Chondrocyte (in vitro differentiated cells): ENCODE measurements around the gene PPFIBP1. TPM values are rescaled to one million over a fixed set of nuclear protein-coding genes. Genes with fewer than 3 reads are reported as not detected.
A peak's percentile ranks its signal among the peaks of the same experiment; 100 is the strongest.

Experiments used
- DNase-seq: peaks from one replicate; pipeline ENCODE4 v3.0.0; 2021; ENCODE audit warnings: mixed read lengths, low spot score
- H3K27ac Mint-ChIP-seq: one replicate; pipeline ENCODE4 v1.8.0; 2021; ENCODE audit warnings: mild to moderate bottlenecking, moderate library complexity, mixed read lengths; ENCODE audit not compliant: unreplicated experiment
- H3K27me3 Mint-ChIP-seq: 2 replicates; pipeline ENCODE4 v1.8.0; 2021; ENCODE audit warnings: low read depth, mixed read lengths
- H3K36me3 Mint-ChIP-seq: 2 replicates; pipeline ENCODE4 v1.8.0; 2021; ENCODE audit warnings: low read depth, mixed read lengths
- H3K4me1 Mint-ChIP-seq: 2 replicates; pipeline ENCODE4 v1.8.0; 2021; ENCODE audit warnings: low read depth, mild to moderate bottlenecking, mixed read lengths
- H3K4me3 Mint-ChIP-seq: one replicate; pipeline ENCODE4 v1.8.0; 2021; ENCODE audit warnings: mild to moderate bottlenecking, moderate library complexity, mixed read lengths; ENCODE audit not compliant: unreplicated experiment
- H3K9me3 Mint-ChIP-seq: 2 replicates; pipeline ENCODE4 v1.8.0; 2021; ENCODE audit warnings: low read depth, mixed read lengths
- total RNA-seq: library from RNA; stranded (reverse); gene quantifications from 3 replicates; pipeline ENCODE4 v1.2.1, GENCODE V29; 2021
- TF ChIP-seq, protein P1 (sequence below): fragments of 200-600 bp; sonication (generic); IDR thresholded peaks from 2 replicates; pipeline ENCODE4 v1.5.0; 2021; ENCODE audit warnings: antibody characterized with exemption, mild to moderate bottlenecking, moderate library complexity

Gene PPFIBP1
- total RNA-seq, 1 donor from 2014 or later, result 85.0 TPM

DNA sequence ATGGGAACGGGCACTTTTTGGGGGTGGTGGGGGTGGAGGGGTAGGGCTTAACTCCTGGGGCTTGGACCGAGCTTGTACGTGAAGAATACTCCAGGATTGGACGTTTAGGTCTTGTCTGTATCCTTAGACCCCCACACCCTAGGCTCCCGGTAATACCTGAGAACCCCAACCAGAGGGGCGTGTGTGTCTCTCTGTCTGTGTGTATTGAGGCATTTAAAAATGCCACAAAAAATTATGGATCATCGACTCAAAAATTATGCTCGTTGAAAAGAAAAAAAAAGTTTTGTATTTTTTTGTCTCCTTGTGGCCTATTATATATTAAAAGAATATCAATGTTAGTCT lies 459 bp downstream of the PPFIBP1 start:
- H3K9me3 Mint-ChIP-seq, result no peaks in the 10 kb centered on the region
- TF ChIP-seq, protein P1, sequence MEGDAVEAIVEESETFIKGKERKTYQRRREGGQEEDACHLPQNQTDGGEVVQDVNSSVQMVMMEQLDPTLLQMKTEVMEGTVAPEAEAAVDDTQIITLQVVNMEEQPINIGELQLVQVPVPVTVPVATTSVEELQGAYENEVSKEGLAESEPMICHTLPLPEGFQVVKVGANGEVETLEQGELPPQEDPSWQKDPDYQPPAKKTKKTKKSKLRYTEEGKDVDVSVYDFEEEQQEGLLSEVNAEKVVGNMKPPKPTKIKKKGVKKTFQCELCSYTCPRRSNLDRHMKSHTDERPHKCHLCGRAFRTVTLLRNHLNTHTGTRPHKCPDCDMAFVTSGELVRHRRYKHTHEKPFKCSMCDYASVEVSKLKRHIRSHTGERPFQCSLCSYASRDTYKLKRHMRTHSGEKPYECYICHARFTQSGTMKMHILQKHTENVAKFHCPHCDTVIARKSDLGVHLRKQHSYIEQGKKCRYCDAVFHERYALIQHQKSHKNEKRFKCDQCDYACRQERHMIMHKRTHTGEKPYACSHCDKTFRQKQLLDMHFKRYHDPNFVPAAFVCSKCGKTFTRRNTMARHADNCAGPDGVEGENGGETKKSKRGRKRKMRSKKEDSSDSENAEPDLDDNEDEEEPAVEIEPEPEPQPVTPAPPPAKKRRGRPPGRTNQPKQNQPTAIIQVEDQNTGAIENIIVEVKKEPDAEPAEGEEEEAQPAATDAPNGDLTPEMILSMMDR, result peak; percentile 59
- peak overlapping the region; percentile 88 for H3K4me3 Mint-ChIP-seq
- no peaks in the 10 kb centered on the region for H3K27me3 Mint-ChIP-seq
- H3K36me3 Mint-ChIP-seq, result no peaks in the 10 kb centered on the region
- no peak for DNase-seq
- H3K27ac Mint-ChIP-seq, result peak overlapping the region; percentile 92
- H3K4me1 Mint-ChIP-seq, result peaks cover 59% of the 10 kb centered on the region

DNA sequence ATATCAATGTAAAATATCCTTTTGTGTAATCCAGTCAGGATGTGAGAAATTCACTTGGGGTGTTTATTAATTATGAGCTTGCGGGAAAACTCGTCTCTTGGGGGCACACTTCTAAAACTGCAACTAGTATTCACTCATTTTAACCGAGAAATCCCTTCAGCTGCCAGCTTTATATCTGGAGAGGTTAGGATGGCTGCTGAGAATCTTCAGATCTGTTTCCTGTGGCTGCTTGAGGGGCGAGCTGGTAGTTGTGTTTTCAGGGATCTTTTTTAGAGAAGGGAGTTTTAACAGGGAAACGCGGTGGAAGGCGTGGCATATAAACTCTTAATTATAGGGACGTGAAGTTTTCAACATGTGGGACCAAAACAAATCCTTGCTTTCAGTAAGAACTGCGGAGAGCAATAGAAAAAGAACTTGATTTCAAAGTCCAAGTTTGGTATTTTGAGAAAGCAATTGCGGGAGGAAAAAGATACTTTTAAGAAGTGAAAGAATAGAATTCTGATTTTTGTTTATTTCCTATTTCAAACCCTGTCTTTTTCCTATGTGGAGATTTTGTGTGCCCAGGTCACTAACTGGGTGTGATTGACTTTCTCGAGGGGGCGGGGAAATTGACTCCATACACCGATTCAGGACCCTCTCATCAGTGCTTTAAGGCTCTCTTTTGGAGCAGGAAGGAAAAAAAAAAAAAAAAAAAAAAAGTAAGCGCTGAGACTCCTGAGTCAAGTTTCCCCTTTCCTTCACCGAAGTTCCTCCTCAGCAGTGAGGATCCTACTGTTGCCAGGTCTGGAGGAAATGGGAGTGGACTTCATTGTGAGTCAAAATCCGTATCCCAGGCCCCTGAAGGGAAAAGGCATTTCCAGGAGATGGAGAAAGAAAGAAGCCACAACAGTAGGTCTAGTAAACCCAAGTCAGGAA lies 1.1 kb downstream of the PPFIBP1 start:
- Mint-ChIP-seq H3K9me3 (no peaks in the 10 kb centered on the region), H3K4me3 (peak overlapping the region; percentile 88), H3K36me3 (no peaks in the 10 kb centered on the region), H3K27me3 (no peaks in the 10 kb centered on the region), H3K4me1 (peaks cover 65% of the 10 kb centered on the region), H3K27ac (peak overlapping the region; percentile 92)
- TF ChIP-seq, protein P1, result peak; percentile 52
- no peak for DNase-seq

DNA sequence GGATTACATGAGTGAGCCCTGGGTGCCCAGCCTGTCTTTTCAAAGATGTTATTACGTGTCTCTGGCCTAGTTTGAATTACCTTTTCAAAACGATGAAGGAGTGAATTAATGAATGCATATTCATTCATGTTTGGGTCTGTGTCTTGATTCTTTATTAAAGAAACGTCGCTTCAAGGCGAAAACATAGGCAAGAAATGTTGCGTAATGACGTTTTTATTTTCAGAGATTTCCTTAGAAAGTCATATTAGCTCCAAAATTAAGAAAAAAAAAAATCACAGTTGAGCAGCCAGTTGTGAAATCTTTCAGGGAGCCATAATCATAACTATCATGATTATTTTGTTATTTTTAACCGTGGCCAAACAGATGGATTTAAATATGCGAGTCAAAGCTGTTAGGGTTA lies 3.5 kb downstream of the PPFIBP1 start:
- no peak for DNase-seq
- H3K36me3 Mint-ChIP-seq, result no peaks in the 10 kb centered on the region
- no peak overlapping the region for H3K27ac Mint-ChIP-seq
- H3K27me3 Mint-ChIP-seq, result no peaks in the 10 kb centered on the region
- TF ChIP-seq, protein P1, result no peak
- H3K4me1 Mint-ChIP-seq, result peaks cover 65% of the 10 kb centered on the region
- no peaks in the 10 kb centered on the region for H3K9me3 Mint-ChIP-seq
- no peak overlapping the region for H3K4me3 Mint-ChIP-seq

DNA sequence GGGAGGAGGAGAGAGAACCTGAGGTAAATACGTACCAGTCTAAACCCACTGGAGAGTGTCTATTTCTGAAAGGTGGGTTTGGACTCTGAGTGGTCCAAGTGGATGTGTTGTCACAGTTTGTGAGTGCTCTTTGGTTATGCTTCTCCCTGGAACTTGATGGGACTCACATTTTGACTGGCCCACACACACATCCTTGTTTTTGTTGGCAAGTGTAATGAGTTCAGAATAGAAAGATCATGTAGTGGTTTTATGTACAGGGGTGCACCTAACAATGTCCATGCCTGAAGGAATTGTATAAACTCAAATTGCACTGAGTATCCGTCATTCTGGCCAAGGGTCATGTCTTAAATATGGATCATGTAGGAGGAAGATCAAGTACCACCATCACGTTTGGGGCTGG lies 4.8 kb downstream of the PPFIBP1 start:
- DNase-seq, result no peak
- Mint-ChIP-seq H3K27ac (peak overlapping the region; percentile 50), H3K36me3 (peaks cover under 1% of the 10 kb centered on the region), H3K9me3 (no peaks in the 10 kb centered on the region), H3K4me1 (peaks cover 62% of the 10 kb centered on the region), H3K4me3 (no peak overlapping the region), H3K27me3 (no peaks in the 10 kb centered on the region)
- TF ChIP-seq, protein P1, result no peak

DNA sequence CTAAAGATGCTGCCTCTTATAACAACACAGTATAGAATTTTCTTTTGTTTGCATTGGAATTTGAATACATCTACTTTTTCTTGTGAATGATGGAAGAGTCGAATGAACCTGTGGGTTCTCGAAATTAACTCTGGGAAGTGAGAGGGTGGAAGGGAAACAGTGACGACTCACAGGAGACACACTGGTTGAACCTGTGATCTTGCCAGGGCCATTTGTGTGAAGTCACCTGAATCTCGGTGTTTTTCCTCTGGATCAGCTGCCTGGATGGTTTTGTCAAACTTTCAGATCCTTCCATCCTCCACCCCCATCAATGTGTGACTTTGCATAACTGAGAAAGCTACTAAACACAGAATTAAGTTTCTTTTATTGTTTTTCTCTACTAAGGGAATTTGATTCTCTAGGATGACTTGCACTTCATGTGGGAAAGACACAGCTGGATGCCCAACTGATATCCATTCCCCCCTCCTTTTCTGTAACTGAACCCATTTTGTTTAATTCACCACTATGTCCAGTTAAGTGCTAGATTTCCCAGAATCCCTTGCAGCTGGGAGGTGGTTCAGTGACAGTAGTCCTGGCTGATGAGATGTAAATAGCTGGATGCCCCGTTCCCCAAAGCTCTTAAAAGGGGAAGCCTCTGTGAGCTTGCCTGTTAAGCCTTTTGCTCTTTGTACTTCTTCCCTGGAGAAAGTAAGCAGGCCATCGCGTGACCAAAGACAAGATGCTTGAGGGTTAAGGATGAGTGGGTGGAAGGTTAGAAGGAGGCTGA lies 6.3 kb downstream of the PPFIBP1 start:
- H3K4me3 Mint-ChIP-seq, result no peak overlapping the region
- DNase-seq, result no peak
- TF ChIP-seq, protein P1, result no peak
- peaks cover 1% of the 10 kb centered on the region for H3K36me3 Mint-ChIP-seq
- no peaks in the 10 kb centered on the region for H3K27me3 Mint-ChIP-seq
- peak overlapping the region; percentile 39 for H3K27ac Mint-ChIP-seq
- no peaks in the 10 kb centered on the region for H3K9me3 Mint-ChIP-seq
- H3K4me1 Mint-ChIP-seq, result peaks cover 66% of the 10 kb centered on the region
